ENCODE measurements around the gene HOPX. TPM values are rescaled to one million over a fixed set of nuclear protein-coding genes. Genes with fewer than 3 reads are reported as not detected.

Gene HOPX
- total and polyA plus RNA-seq, 2 of the 8 experiments (the other 6 are each of a cell fraction or from before 2014, with no cell fraction given), result not detected

GRCh38 chr4:56727150-56727549, 46.1 kb upstream of the HOPX start:
- H3K18ac ChIP-seq (ENCODE audit: extremely low read depth, low read length), result no peak overlapping the region
- H3K27ac ChIP-seq (ENCODE audit: low read depth, low read length), result no peak overlapping the region
- H4K20me1 ChIP-seq (replicated peaks in 1 of 2; ENCODE audit: control insufficient read depth in 1 of 2, insufficient read depth in 2 of 2, low read length in 2 of 2), result no peaks in the 10 kb centered on the region
- H3K23ac ChIP-seq (ENCODE audit: insufficient read length), result no peak overlapping the region
- no peak overlapping the region for H3K4me3 ChIP-seq (ENCODE audit: extremely low read depth in 1 of 4, insufficient read depth in 2 of 4, low read depth in 3 of 4, low read length in 4 of 4)
- no peak overlapping the region for H4K5ac ChIP-seq (ENCODE audit: insufficient read length, low read depth, low read length)
- H3K4ac ChIP-seq (replicated peaks; ENCODE audit: insufficient read length, low read depth, low read length), result no peak overlapping the region
- no peaks in the 10 kb centered on the region for H3K27me3 ChIP-seq (replicated peaks in 1 of 4; ENCODE audit: control insufficient read depth in 3 of 4, extremely low read depth in 1 of 4, insufficient read depth in 3 of 4, low read length in 3 of 4)
- no peak overlapping the region for H2BK5ac ChIP-seq (ENCODE audit: low read depth, low read length)
- no peak overlapping the region for H3K9ac ChIP-seq (replicated peaks in 1 of 4; ENCODE audit: extremely low read depth in 1 of 4, low read depth in 3 of 4, low read length in 3 of 4)
- no peak overlapping the region; a peak in 1 of 4 replicates for H3K4me2 ChIP-seq (ENCODE audit: insufficient read depth in 1 of 2, low read depth in 2 of 2, low read length in 2 of 2)
- 76% methylated on average over 4 of the region's 4 CpGs; no CpG with 5 or more reads in 1 of the 2 experiments for WGBS, 2 experiments (ENCODE audit: extremely low coverage in 1 of 2, insufficient coverage in 1 of 2, insufficient read length in 1 of 2, insufficient replicate concordance in 2 of 2, low coverage in 1 of 2, low lambda C conversion rate in 2 of 2, missing lambda C conversion rate in 1 of 2)
- no peaks in the 10 kb centered on the region for H3K23me2 ChIP-seq (ENCODE audit: low read depth, low read length)
- H2AK5ac ChIP-seq (ENCODE audit: low read depth, low read length), result no peak overlapping the region
- no peak overlapping the region for H4K91ac ChIP-seq (replicated peaks; ENCODE audit: insufficient read length, low read length)
- H2BK15ac ChIP-seq (ENCODE audit: low read length), result no peak overlapping the region
- H2AFZ ChIP-seq (ENCODE audit: low read length), result no peak overlapping the region
- H3K56ac ChIP-seq (replicated peaks; ENCODE audit: insufficient read length, low read depth, low read length), result no peak overlapping the region
- no peak for FAIRE-seq
- H3K79me2 ChIP-seq (ENCODE audit: control insufficient read depth in 1 of 2, insufficient read depth in 2 of 2, low read length in 2 of 2), result no peaks in the 10 kb centered on the region
- POLR2A ChIA-PET (ENCODE audit: partially characterized antibody), result no interaction called here
- TF ChIP-seq POLR2A (IDR thresholded peaks at IDR 0.05; ENCODE audit: control extremely low read depth in 1 of 2, low read depth in 2 of 2, low read length in 2 of 2) (no peak), RAD21 (IDR thresholded peaks at IDR 0.05 in 1 of 2, conservative IDR thresholded peaks at IDR 0.05 in 1 of 2; ENCODE audit: low read depth in 2 of 2, low read length in 2 of 2) (peak; percentile 21 to 25; a peak in 3 of 4 replicates), CTCF (IDR thresholded peaks at IDR 0.05; ENCODE audit: control extremely low read depth in 1 of 3, insufficient read depth in 1 of 3, low read depth in 1 of 3, low read length in 3 of 3) (peak in 1 of 3 experiments; percentile 40; a peak in 1 of 4 replicates), KDM4A (IDR thresholded peaks at IDR 0.05; ENCODE audit: low read depth, low read length, severe bottlenecking) (no peak)
- H3K4me1 ChIP-seq (replicated peaks in 1 of 4; ENCODE audit: control insufficient read depth in 3 of 4, insufficient read depth in 4 of 4, low read length in 3 of 4), result no peaks in the 10 kb centered on the region
- no peak for DNase-seq (ENCODE audit: low read depth in 1 of 2, low spot score in 2 of 2)
- H3K79me1 ChIP-seq (ENCODE audit: low read depth, low read length), result no peaks in the 10 kb centered on the region
- no peak overlapping the region for H2BK120ac ChIP-seq (replicated peaks; ENCODE audit: low read depth, low read length)
- no peak overlapping the region for H3K14ac ChIP-seq (ENCODE audit: insufficient read length)
- H2BK20ac ChIP-seq (ENCODE audit: low read length), result no peak overlapping the region
- H4K8ac ChIP-seq (ENCODE audit: extremely low read depth, insufficient read depth, low read length), result no peak overlapping the region
- H2BK12ac ChIP-seq (ENCODE audit: low read depth, low read length), result no peak overlapping the region
- no peaks in the 10 kb centered on the region for H3K36me3 ChIP-seq (ENCODE audit: control insufficient read depth in 2 of 4, insufficient read depth in 4 of 4, low read length in 3 of 4)
- CTCF ChIA-PET (ENCODE audit: partially characterized antibody), result interaction anchor here (0.9 to 2.1 kb wide), 12 partner anchors 11 to 146 kb away, joined by 3 to 8 read pairs (median 3); no protein-coding TSS in a partner anchor
- H3K9me3 ChIP-seq (ENCODE audit: insufficient read depth in 2 of 2, low read depth in 1 of 2, low read length in 1 of 2), result no peaks in the 10 kb centered on the region

Data from H1 (cell line).